Diencephalon (tissue), 1 donor: ENCODE results near the gene KCNC4. TPM values are rescaled to one million over a fixed set of nuclear protein-coding genes. Genes with fewer than 3 reads are reported as not detected.

Experiments used
- small RNA-seq: library from RNA; depleted of rRNA; stranded (forward); fragments of <200 nt; gene quantifications from one replicate; pipeline ENCODE3, GENCODE V24; 2014
- total RNA-seq: library from RNA; depleted of rRNA; stranded (reverse); fragments of >200 nt; gene quantifications from one replicate; pipeline ENCODE4 v1.2.3, GENCODE V29; 2014

KCNC4 gene
- total RNA-seq = 17.5 TPM

GRCh38 chr1:110209715-110210603 is at the start of gene KCNC4:
KCNC4 (plus strand) TSS chr1:110210314; CDS start chr1:110211500, 1,186 bp downstream.

Small RNA genes lying within 50 kb of the gene (small RNA-seq; reads per million reads assigned to genes)
- not detected for gene AL137790.1

Other genes starting within 250 kb of the KCNC4 start
- 62.5 TPM for gene AHCYL1, start 225.5 kb upstream of the KCNC4 start, total RNA-seq
- gene STRIP1, start 175.7 kb upstream of the KCNC4 start, total RNA-seq = 102 TPM
- 0.23 TPM for gene ALX3, start 139.6 kb upstream of the KCNC4 start, total RNA-seq
- not detected for gene UBL4B, start 97.9 kb upstream of the KCNC4 start, total RNA-seq
- 42.0 TPM for gene SLC6A17, start 59.8 kb upstream of the KCNC4 start, total RNA-seq
- gene RBM15, start 129.1 kb downstream of the KCNC4 start, total RNA-seq = 42.4 TPM
- gene SLC16A4, start 180.7 kb downstream of the KCNC4 start, total RNA-seq = 5.8 TPM
- 56.3 TPM for gene LAMTOR5, start 197.4 kb downstream of the KCNC4 start, total RNA-seq
- not detected for gene PROK1, start 240.8 kb downstream of the KCNC4 start, total RNA-seq